Breast epithelium (tissue), 4 donors: Measurements from ENCODE around the gene SMIM13. TPM values are rescaled to one million over a fixed set of nuclear protein-coding genes. Genes with fewer than 3 reads are reported as not detected.

Experiments used
- DNase-seq, 2 donors: peaks; one replicate each; pipeline ENCODE4 v3.0.0-alpha.2; 2019; ENCODE audit warnings: low spot score in 2 of 2
- H3K27ac ChIP-seq, 2 donors: fragments of 200-600 bp; sonication (generic) in 1 of 2; one replicate each; pipeline ENCODE4 v1.5.1; 2016 to 2019; ENCODE audit warnings: mild to moderate bottlenecking in 1 of 2
- H3K27me3 ChIP-seq, 2 donors: fragments of 200-600 bp; sonication (generic) in 1 of 2; one replicate each; pipeline versions ENCODE4 v1.5.1 to v1.6.0; 2017 to 2019; ENCODE audit warnings: control low read depth in 1 of 2, mild to moderate bottlenecking in 1 of 2
- H3K36me3 ChIP-seq: fragments of 200-600 bp; one replicate; pipeline ENCODE4 v1.5.1; 2019
- H3K4me1 ChIP-seq, 2 donors: fragments of 200-600 bp; sonication (generic); one replicate each; pipeline ENCODE4 v1.5.1; 2016 to 2019; ENCODE audit warnings: control low read depth in 1 of 2
- H3K4me3 ChIP-seq, 3 donors: fragments of 200-600 bp; sonication (generic); 1 replicate in 2 of 3; 2 replicates in 1 of 3; pipeline ENCODE4 v1.5.1; 2016 to 2019; ENCODE audit warnings: mild to moderate bottlenecking in 3 of 3, moderate library complexity in 2 of 3
- H3K9me3 ChIP-seq, 2 donors: fragments of 200-600 bp; sonication (generic) in 1 of 2; one replicate each; pipeline ENCODE4 v1.5.1; 2016 to 2019; ENCODE audit warnings: control low read depth in 1 of 2
- CTCF ChIP-seq, 3 donors: fragments of 450-650 bp; IDR thresholded peaks; one replicate each; pipeline ENCODE4 v1.5.1; 2016 to 2017; ENCODE audit warnings: antibody characterized with exemption in 3 of 3, mild to moderate bottlenecking in 3 of 3, moderate library complexity in 3 of 3
- POLR2A ChIP-seq: fragments of 450-650 bp; IDR thresholded peaks from one replicate; pipeline ENCODE4 v1.6.1; 2016; ENCODE audit warnings: antibody characterized with exemption, mild to moderate bottlenecking, moderate library complexity
- POLR2AphosphoS5 ChIP-seq, 3 donors: sonication (generic); formaldehyde crosslinking; IDR thresholded peaks; one replicate each; pipeline ENCODE4 v1.6.1; 2017; ENCODE audit warnings: antibody characterized with exemption in 3 of 3
- intact Hi-C: fragments of 100-400 bp; cut with DNase I; formaldehyde crosslinking; loops from one replicate; pipeline ENCODE4 v1.15.1; 2023; ENCODE audit warnings: low total_unique reads
- total RNA-seq, 3 donors: library from RNA; depleted of rRNA; stranded (reverse); fragments of >200 nt; gene quantifications; one replicate each; pipeline ENCODE4 v1.1.0, GENCODE V29; 2016

SMIM13 gene
- total RNA-seq, 3 donors from 2014 or later: 5.3 to 7.6 (median 6.2) TPM

GRCh38 chr6:11069760-11070159 lies 23.9 kb upstream of the SMIM13 start:
- DNase-seq: no peak
- no peaks in the 10 kb centered on the region for H3K9me3 ChIP-seq
- H3K36me3 ChIP-seq: no peaks in the 10 kb centered on the region
- TF ChIP-seq POLR2AphosphoS5 (IDR thresholded peaks at IDR 0.05) (no peak), POLR2A (no peak), CTCF (IDR thresholded peaks at IDR 0.05) (no peak)
- no peaks in the 10 kb centered on the region for H3K27me3 ChIP-seq
- H3K27ac ChIP-seq: no peak overlapping the region
- no peaks in the 10 kb centered on the region for H3K4me1 ChIP-seq
- no peak overlapping the region for H3K4me3 ChIP-seq
- intact Hi-C loops: no loop called here

DNA sequence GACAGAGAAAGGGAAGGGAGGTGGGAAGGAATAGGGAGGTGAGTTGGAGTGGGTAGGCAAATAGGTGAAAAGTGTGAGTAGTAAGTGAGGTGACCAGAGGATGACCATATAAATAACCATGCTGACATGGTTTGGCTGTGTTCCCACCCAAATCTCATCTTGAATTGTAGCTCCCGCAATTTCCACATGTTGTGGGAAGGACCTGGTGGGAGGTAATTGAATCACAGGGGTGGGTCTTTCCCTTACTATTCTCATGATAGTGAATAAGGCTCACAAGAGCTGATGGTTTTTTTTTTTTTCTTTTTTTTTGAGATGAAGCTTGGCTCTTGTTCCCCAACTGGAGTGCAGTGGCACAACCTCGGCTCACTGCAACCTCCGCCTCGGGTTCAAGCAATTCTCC lies 21.5 kb upstream of the SMIM13 start:
- no peaks in the 10 kb centered on the region for H3K27me3 ChIP-seq
- no peaks in the 10 kb centered on the region for H3K4me1 ChIP-seq
- TF ChIP-seq POLR2A (no peak), POLR2AphosphoS5 (IDR thresholded peaks at IDR 0.05) (no peak), CTCF (IDR thresholded peaks at IDR 0.05) (no peak)
- no peak for DNase-seq
- no peaks in the 10 kb centered on the region for H3K36me3 ChIP-seq
- H3K4me3 ChIP-seq: no peak overlapping the region
- no peak overlapping the region for H3K27ac ChIP-seq
- H3K9me3 ChIP-seq: no peaks in the 10 kb centered on the region
- intact Hi-C loops: no loop called here

- DNase-seq: no peak
- no peaks in the 10 kb centered on the region for H3K36me3 ChIP-seq
- intact Hi-C loops: no loop called here
- no peak overlapping the region for H3K4me3 ChIP-seq
- no peak overlapping the region for H3K27ac ChIP-seq
- TF ChIP-seq POLR2A: no peak
- no peak for TF ChIP-seq CTCF (IDR thresholded peaks at IDR 0.05)
- TF ChIP-seq POLR2AphosphoS5 (IDR thresholded peaks at IDR 0.05): no peak
- H3K4me1 ChIP-seq: no peaks in the 10 kb centered on the region
- no peaks in the 10 kb centered on the region for H3K9me3 ChIP-seq
- H3K27me3 ChIP-seq: no peaks in the 10 kb centered on the region
These were observed 17.1 kb upstream of the SMIM13 start for GRCh38 chr6:11076540-11076939.

- DNase-seq: no peak
- TF ChIP-seq POLR2AphosphoS5 (IDR thresholded peaks at IDR 0.05) (no peak), POLR2A (no peak), CTCF (IDR thresholded peaks at IDR 0.05) (no peak)
These were observed 15.4 kb upstream of the SMIM13 start for GRCh38 chr6:11078266-11078665.

DNA sequence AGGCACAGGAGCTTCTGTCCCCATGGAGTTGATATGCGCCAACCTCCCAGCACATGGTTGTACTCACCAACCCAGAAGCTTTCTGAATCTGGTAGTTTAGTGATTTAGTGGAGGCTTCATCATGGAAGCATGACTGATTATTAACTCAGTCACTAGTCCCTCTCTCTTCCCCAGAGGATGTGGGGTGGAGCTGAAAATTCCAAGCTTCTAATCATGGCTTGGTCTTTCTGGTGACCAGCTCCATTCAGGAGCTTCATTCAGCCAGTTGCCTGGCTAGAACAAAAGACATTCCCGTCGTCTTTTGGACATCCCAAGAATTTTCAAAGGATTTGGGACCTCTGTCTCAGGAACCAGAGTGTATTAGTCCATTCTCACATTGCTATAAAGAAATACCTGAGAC lies 13.3 kb upstream of the SMIM13 start:
- Histone ChIP-seq H3K9me3 (no peaks in the 10 kb centered on the region), H3K36me3 (no peaks in the 10 kb centered on the region), H3K4me3 (no peak overlapping the region), H3K4me1 (no peaks in the 10 kb centered on the region), H3K27me3 (no peaks in the 10 kb centered on the region), H3K27ac (no peak overlapping the region)
- TF ChIP-seq POLR2AphosphoS5 (IDR thresholded peaks at IDR 0.05) (no peak), POLR2A (no peak), CTCF (IDR thresholded peaks at IDR 0.05) (no peak)
- no peak for DNase-seq
- intact Hi-C loops: no loop called here

More at GRCh38 chr6:11078266-11078665, 15.4 kb upstream of the SMIM13 start:
- H3K4me1 ChIP-seq: no peaks in the 10 kb centered on the region
- H3K4me3 ChIP-seq: no peak overlapping the region
- H3K27ac ChIP-seq: no peak overlapping the region
- H3K27me3 ChIP-seq: no peaks in the 10 kb centered on the region
- H3K9me3 ChIP-seq: no peaks in the 10 kb centered on the region
- intact Hi-C loops: no loop called here
- no peaks in the 10 kb centered on the region for H3K36me3 ChIP-seq
